Neural cell (in vitro differentiated cells): ENCODE measurements around the gene AHSG.

Source experiments
- CTCF ChIP-seq: fragments of 450-650 bp; IDR thresholded peaks from 2 replicates; pipeline ENCODE4 v1.5.1; 2014; ENCODE audit warnings: antibody characterized with exemption, mild to moderate bottlenecking, moderate library complexity; ENCODE audit not compliant: poor library complexity, severe bottlenecking
- EZH2 ChIP-seq: fragments of 200-600, 300-800 bp; shearing (Covaris generic), sonication (generic); IDR thresholded peaks from 2 replicates; pipeline ENCODE4 v1.6.1; 2014; ENCODE audit warnings: antibody characterized with exemption, low read length, borderline replicate concordance, mild to moderate bottlenecking; ENCODE audit not compliant: insufficient read depth, poor library complexity, severe bottlenecking
- MXI1 ChIP-seq: fragments of 450-650 bp; conservative IDR thresholded peaks from 2 replicates; pipeline ENCODE4 v1.6.1; 2014; ENCODE audit warnings: antibody characterized with exemption, mild to moderate bottlenecking; ENCODE audit not compliant: poor library complexity, severe bottlenecking
- POLR2AphosphoS5 ChIP-seq: IDR thresholded peaks from 2 replicates; pipeline ENCODE4 v1.6.1; 2012
- RAD21 ChIP-seq: fragments of 450-650 bp; conservative IDR thresholded peaks from 2 replicates; pipeline ENCODE4 v1.6.1; 2014; ENCODE audit warnings: antibody characterized with exemption, mild to moderate bottlenecking, moderate library complexity
- REST ChIP-seq: IDR thresholded peaks from 2 replicates; pipeline ENCODE4 v1.6.1; 2012; ENCODE audit warnings: borderline replicate concordance
- SMC3 ChIP-seq: fragments of 450-650 bp; conservative IDR thresholded peaks from 2 replicates; pipeline ENCODE4 v1.6.1; 2014; ENCODE audit warnings: antibody characterized with exemption, mild to moderate bottlenecking, moderate library complexity; ENCODE audit not compliant: poor library complexity
- TAF1 ChIP-seq: IDR thresholded peaks from 2 replicates; pipeline ENCODE4 v1.6.1; 2012; ENCODE audit warnings: low read depth

GRCh38 chr3:186621894-186622650 lies 9.2 kb downstream of the AHSG start:
- TF ChIP-seq CTCF (no peak), RAD21 (no peak), POLR2AphosphoS5 (no peak), EZH2 (no peak), MXI1 (no peak), REST (no peak), SMC3 (no peak), TAF1 (no peak)
